ENCODE data around the gene ZNF789. TPM values are rescaled to one million over a fixed set of nuclear protein-coding genes. Genes with fewer than 3 reads are reported as not detected.

ZNF789 gene
- total RNA-seq, 1 experiment from 2014 or later, result 15.1 TPM

GRCh38 chr7:99437946-99438572 is 34.6 kb upstream of the ZNF789 start:
- no peak overlapping the region for H2BK20ac ChIP-seq (ENCODE audit: low read depth, low read length, poor library complexity, severe bottlenecking)
- no peak overlapping the region for H2AK5ac ChIP-seq (ENCODE audit: insufficient read length, low read length)
- peak overlapping the region; percentile 67 for H3K9ac ChIP-seq (ENCODE audit: extremely low read depth, insufficient read length, low read length)
- no peak overlapping the region for H2AFZ ChIP-seq (ENCODE audit: low read length)
- H3K23me2 ChIP-seq (ENCODE audit: insufficient read length, low read depth, low read length, poor library complexity, severe bottlenecking), result peaks cover 7% of the 10 kb centered on the region
- H3K4me3 Mint-ChIP-seq, result peak overlapping the region; percentile 98 to 99
- no peaks in the 10 kb centered on the region for H3K79me1 ChIP-seq (ENCODE audit: insufficient read depth, low read depth, low read length, poor library complexity, severe bottlenecking)
- no peak overlapping the region for H4K5ac ChIP-seq (ENCODE audit: insufficient read length, low read depth, low read length)
- no peak for DNase-seq
- no peak overlapping the region for H3K18ac ChIP-seq (ENCODE audit: insufficient read length, low read depth, low read length)
- H4K8ac ChIP-seq (replicated peaks; ENCODE audit: insufficient read length, low read depth, low read length), result no peak overlapping the region
- H3K4ac ChIP-seq (ENCODE audit: low read depth, low read length), result no peak overlapping the region
- peak overlapping the region; percentile 79 for H3K14ac ChIP-seq (ENCODE audit: insufficient read depth, low read length)
- H3K56ac ChIP-seq (ENCODE audit: insufficient read length, low read depth, low read length), result no peak overlapping the region
- peak overlapping the region; percentile 81 for H3K4me2 ChIP-seq (ENCODE audit: insufficient read depth, insufficient read length, low read length)
- no CpG with 5 or more reads among the region's 20 CpGs for WGBS (ENCODE audit: extremely low coverage, insufficient read length, low lambda C conversion rate)
- no peak overlapping the region for H3K23ac ChIP-seq (ENCODE audit: insufficient read length, low read depth, low read length)
- no peak overlapping the region for H3T11ph ChIP-seq (ENCODE audit: low read length)
- no peak for TF ChIP-seq CTCF (conservative IDR thresholded peaks at IDR 0.05)
- no peak overlapping the region for H3K27ac ChIP-seq (ENCODE audit: insufficient read length, low read depth, low read length)
- no peak overlapping the region for H2BK12ac ChIP-seq (ENCODE audit: insufficient read length, low read depth, low read length)
- H4K91ac ChIP-seq (ENCODE audit: insufficient read length, low read depth, low read length), result no peak overlapping the region
- H2BK5ac ChIP-seq (ENCODE audit: insufficient read length, low read length), result no peak overlapping the region
- peaks cover 11% of the 10 kb centered on the region; the same call in 1 of the 2 replicates for H3K79me2 ChIP-seq (ENCODE audit: insufficient read depth, low read length)
- H3K36me3 Mint-ChIP-seq (ENCODE audit: insufficient read depth in 1 of 3, low read depth in 3 of 3), result peaks cover 27 to 49% (median 44%) of the 10 kb centered on the region in 3 experiments
- H3K9me3 ChIP-seq (ENCODE audit: control insufficient read depth, low read depth, low read length), result no peaks in the 10 kb centered on the region
- no peaks in the 10 kb centered on the region for H3K9me3 Mint-ChIP-seq
- H3K4me1 ChIP-seq (ENCODE audit: insufficient read depth, low read length), result peaks cover 3% of the 10 kb centered on the region; the same call in 1 of the 2 replicates
- H3K27me3 ChIP-seq (ENCODE audit: insufficient read depth, low read length), result no peaks in the 10 kb centered on the region
- H4K20me1 ChIP-seq (ENCODE audit: control insufficient read depth, insufficient read depth, insufficient read length), result no peaks in the 10 kb centered on the region
- H2BK15ac ChIP-seq (ENCODE audit: low read depth, low read length), result no peak overlapping the region; the same call in 1 of the 2 replicates
- peaks cover 16 to 29% of the 10 kb centered on the region in 2 experiments for H3K4me1 Mint-ChIP-seq
- H2BK120ac ChIP-seq (ENCODE audit: low read depth, low read length, poor library complexity, severe bottlenecking), result no peak overlapping the region
- H3K27me3 Mint-ChIP-seq (ENCODE audit: low read depth), result no peaks in the 10 kb centered on the region
- peak overlapping the region; percentile 96 to 99 (median 98) for H3K27ac Mint-ChIP-seq

Data from H9 (cell line).